Esophagus muscularis mucosa (tissue), 4 donors: Measurements from ENCODE around the gene TMEM8B. TPM values are rescaled to one million over a fixed set of nuclear protein-coding genes. Genes with fewer than 3 reads are reported as not detected.

Experiments
- DNase-seq: peaks from one replicate; pipeline ENCODE4 v3.0.0-alpha.2; 2017; ENCODE audit errors: extremely low spot score
- H3K27ac ChIP-seq, 4 donors: fragments of 200-600 bp; sonication (generic); replicated peaks in 1 of 4; 1 replicate in 3 of 4; 2 replicates in 1 of 4; pipeline ENCODE4 v1.5.1; 2016 to 2019; ENCODE audit warnings: mild to moderate bottlenecking in 1 of 4
- H3K27me3 ChIP-seq, 4 donors: fragments of 200-600 bp; sonication (generic); one replicate each; pipeline versions ENCODE4 v1.5.1 to v1.6.0; 2016 to 2019
- H3K36me3 ChIP-seq, 4 donors: fragments of 200-600 bp; sonication (generic); one replicate each; pipeline ENCODE4 v1.5.1; 2016 to 2019
- H3K4me1 ChIP-seq, 4 donors: fragments of 200-600 bp; sonication (generic); one replicate each; pipeline ENCODE4 v1.5.1; 2016 to 2019
- H3K4me3 ChIP-seq, 4 donors: fragments of 200-600 bp; sonication (generic); 1 replicate in 2 of 4; 2 replicates in 2 of 4; pipeline ENCODE4 v1.5.1; 2016 to 2019; ENCODE audit warnings: mild to moderate bottlenecking in 4 of 4, moderate library complexity in 1 of 4
- H3K9me3 ChIP-seq, 4 donors: fragments of 200-600 bp; sonication (generic); 1 replicate in 3 of 4; 2 replicates in 1 of 4; pipeline ENCODE4 v1.5.1; 2016 to 2019
- EP300 ChIP-seq: sonication (generic); formaldehyde crosslinking; IDR thresholded peaks from one replicate; pipeline ENCODE4 v1.6.1; 2017; ENCODE audit warnings: antibody characterized with exemption
- POLR2A ChIP-seq: fragments of 450-650 bp; IDR thresholded peaks from one replicate; pipeline ENCODE4 v1.6.1; 2017; ENCODE audit warnings: antibody characterized with exemption, moderate library complexity, mild to moderate bottlenecking, low read depth
- POLR2AphosphoS5 ChIP-seq, 2 donors: sonication (generic); formaldehyde crosslinking; IDR thresholded peaks; one replicate each; pipeline ENCODE4 v1.6.1; 2017; ENCODE audit warnings: antibody characterized with exemption in 2 of 2
- WGBS: methylation state at CpG from one replicate; pipeline ENCODE4 v1.1.5; 2018; 5-methylcytosine and 5-hydroxymethylcytosine counted together
- intact Hi-C: fragments of 100-400 bp; cut with DNase I; formaldehyde crosslinking; loops from one replicate; pipeline ENCODE4 v1.15.1; 2023
- total RNA-seq, 4 donors: library from RNA; depleted of rRNA; stranded (reverse); fragments of >200 nt; gene quantifications; one replicate each; pipeline versions ENCODE4 v1.1.0 to v1.2.1, GENCODE V29; 2016
- TF ChIP-seq, protein P1 (sequence below), 3 experiments: fragments of 200-600 bp in 2 of 3; fragments of 450-650 bp in 1 of 3; sonication (generic) in 2 of 3; IDR thresholded peaks; one replicate each; pipeline ENCODE4 v1.5.1; 2017 to 2019; ENCODE audit warnings: antibody characterized with exemption in 3 of 3, mild to moderate bottlenecking in 2 of 3, moderate library complexity in 1 of 3

The TMEM8B gene
- total RNA-seq, 4 donors from 2014 or later = 10.0 to 27.0 (median 20.3) TPM

DNA sequence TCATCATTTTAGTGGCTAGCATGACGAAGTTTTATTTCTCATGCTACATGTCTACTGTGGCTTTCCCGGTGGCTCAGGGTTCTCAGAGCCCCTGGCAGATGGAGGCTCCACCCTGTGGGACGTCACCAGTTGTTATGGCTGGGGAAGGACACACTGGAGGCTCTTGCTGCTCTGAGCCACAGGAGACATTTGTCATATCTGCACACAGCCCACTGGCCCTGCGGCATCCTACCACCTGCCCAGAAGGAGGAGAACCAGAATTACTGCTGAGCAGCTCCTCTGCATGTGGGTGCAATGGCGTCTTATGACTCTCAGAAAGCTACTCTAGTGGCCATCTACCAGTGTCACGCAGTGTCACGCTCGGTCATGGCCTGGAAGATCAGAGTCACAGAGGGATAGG, 34.6 kb downstream of the TMEM8B start:
- Histone ChIP-seq H3K27me3 (peaks cover 0 to 13% (median 0%) of the 10 kb centered on the region in 4 donors), H3K27ac (no peak overlapping the region), H3K9me3 (no peaks in the 10 kb centered on the region), H3K4me3 (no peak overlapping the region), H3K4me1 (peaks cover 3 to 13% (median 10%) of the 10 kb centered on the region in 4 donors), H3K36me3 (no peaks in the 10 kb centered on the region)
- WGBS = 75% methylated on average over 7 of the region's 8 CpGs
- DNase-seq = peak; percentile 50
- intact Hi-C loops = no loop called here
- TF ChIP-seq POLR2AphosphoS5 (IDR thresholded peaks at IDR 0.05) (no peak), EP300 (no peak)
- TF ChIP-seq, protein P1, sequence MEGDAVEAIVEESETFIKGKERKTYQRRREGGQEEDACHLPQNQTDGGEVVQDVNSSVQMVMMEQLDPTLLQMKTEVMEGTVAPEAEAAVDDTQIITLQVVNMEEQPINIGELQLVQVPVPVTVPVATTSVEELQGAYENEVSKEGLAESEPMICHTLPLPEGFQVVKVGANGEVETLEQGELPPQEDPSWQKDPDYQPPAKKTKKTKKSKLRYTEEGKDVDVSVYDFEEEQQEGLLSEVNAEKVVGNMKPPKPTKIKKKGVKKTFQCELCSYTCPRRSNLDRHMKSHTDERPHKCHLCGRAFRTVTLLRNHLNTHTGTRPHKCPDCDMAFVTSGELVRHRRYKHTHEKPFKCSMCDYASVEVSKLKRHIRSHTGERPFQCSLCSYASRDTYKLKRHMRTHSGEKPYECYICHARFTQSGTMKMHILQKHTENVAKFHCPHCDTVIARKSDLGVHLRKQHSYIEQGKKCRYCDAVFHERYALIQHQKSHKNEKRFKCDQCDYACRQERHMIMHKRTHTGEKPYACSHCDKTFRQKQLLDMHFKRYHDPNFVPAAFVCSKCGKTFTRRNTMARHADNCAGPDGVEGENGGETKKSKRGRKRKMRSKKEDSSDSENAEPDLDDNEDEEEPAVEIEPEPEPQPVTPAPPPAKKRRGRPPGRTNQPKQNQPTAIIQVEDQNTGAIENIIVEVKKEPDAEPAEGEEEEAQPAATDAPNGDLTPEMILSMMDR (IDR thresholded peaks at IDR 0.05) = no peak

DNA sequence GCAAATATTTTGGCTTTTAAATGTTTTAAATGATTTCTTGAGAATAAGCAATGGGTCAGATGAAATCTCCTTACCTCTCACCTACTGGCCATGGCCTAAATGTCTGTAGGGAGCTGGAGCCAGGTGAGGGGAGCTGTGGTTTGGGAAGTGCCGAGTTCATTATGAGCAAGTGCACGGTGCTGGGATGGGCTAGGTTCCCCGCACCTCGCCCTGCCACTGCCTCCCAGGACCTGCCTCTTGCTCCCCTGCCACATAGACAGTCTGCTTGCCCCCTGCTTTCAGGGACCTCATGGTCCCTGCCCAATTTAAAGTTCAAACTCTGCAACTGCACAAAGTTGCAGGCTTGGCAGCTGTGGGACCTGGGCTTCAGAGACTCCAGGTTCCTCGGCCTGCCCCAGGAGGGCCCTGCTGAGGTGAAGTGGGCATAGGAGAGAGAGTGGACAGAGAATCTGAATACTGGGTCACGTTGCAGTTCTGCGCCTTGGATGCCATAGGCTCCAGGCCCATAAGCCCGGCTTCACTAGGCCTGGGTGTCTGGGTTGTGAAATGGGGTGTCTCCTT, 35.7 kb downstream of the TMEM8B start:
- Histone ChIP-seq H3K36me3 (no peaks in the 10 kb centered on the region), H3K27ac (no peak overlapping the region), H3K27me3 (peaks cover 0 to 18% (median 0%) of the 10 kb centered on the region in 4 donors), H3K4me1 (peaks cover 0 to 8% (median 5%) of the 10 kb centered on the region in 4 donors), H3K9me3 (no peaks in the 10 kb centered on the region), H3K4me3 (no peak overlapping the region)
- TF ChIP-seq POLR2AphosphoS5 (IDR thresholded peaks at IDR 0.05) (no peak), EP300 (no peak), POLR2A (no peak)
- TF ChIP-seq, protein P1 (IDR thresholded peaks at IDR 0.05) = no peak
- DNase-seq = peak; percentile 83
- intact Hi-C loops = no loop called here
- 92% methylated on average over 7 of the region's 8 CpGs for WGBS

DNA sequence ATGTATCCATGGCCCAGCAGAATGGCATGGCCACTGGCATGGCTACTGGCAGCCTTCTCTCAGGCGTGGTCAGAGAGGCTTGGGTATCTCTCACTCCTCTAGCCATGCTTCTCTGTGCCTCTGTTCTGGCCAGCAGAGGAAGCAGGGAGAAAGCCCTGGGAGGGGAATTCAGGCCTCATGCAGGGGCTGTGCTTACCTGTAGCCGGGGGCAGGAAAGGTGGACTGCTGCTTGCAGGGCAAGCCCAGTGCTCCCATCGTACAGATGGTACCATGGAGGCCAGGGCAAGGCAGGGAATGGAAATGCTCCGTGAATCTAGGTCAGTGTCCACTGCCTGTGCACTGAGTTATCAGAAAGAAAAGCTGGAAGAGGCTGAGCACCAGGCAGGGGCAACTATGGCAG, 38.5 kb downstream of the TMEM8B start:
- Histone ChIP-seq H3K4me1 (no peaks in the 10 kb centered on the region), H3K4me3 (no peak overlapping the region), H3K27ac (no peak overlapping the region), H3K36me3 (no peaks in the 10 kb centered on the region), H3K27me3 (peaks cover 0 to 20% (median 0%) of the 10 kb centered on the region in 4 donors), H3K9me3 (no peaks in the 10 kb centered on the region)
- intact Hi-C loops = no loop called here
- no peak for TF ChIP-seq POLR2AphosphoS5 (IDR thresholded peaks at IDR 0.05)
- TF ChIP-seq EP300 = no peak
- no peak for TF ChIP-seq POLR2A
- TF ChIP-seq, protein P1 (IDR thresholded peaks at IDR 0.05) = no peak
- WGBS = 91% methylated on average over 4 of the region's 4 CpGs
- DNase-seq = peak; percentile 66

DNA sequence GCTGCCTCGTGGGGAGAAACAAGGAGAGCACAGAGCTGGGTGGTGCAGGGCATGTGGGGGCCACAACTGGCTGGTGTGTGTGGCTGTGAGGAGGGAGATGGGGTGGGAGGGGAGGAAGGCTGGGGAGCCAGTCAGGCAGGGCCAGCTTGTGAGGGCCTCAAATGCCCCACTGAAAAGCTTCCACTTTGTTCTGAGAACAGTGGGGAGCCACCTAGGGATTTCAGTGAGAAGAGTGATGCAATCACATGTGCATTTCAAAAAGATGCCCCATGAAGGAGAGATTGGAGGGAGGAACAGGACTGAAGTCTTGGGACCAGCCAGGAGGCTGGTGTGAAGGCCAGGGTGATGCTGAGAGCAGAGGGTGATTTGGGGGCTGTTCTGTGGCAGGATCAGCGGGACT, 39.9 kb downstream of the TMEM8B start:
- no peaks in the 10 kb centered on the region for H3K36me3 ChIP-seq
- no peak for DNase-seq
- 81% methylated on average over 2 of the region's 2 CpGs for WGBS
- peaks cover 0 to 20% (median 0%) of the 10 kb centered on the region in 4 donors for H3K27me3 ChIP-seq
- H3K27ac ChIP-seq = no peak overlapping the region
- intact Hi-C loops = no loop called here
- no peak overlapping the region for H3K4me3 ChIP-seq
- no peaks in the 10 kb centered on the region for H3K9me3 ChIP-seq
- no peaks in the 10 kb centered on the region for H3K4me1 ChIP-seq
- TF ChIP-seq, protein P1 (IDR thresholded peaks at IDR 0.05) = no peak
- TF ChIP-seq EP300 (no peak), POLR2A (no peak), POLR2AphosphoS5 (IDR thresholded peaks at IDR 0.05) (no peak)
